NCI-H2081 treated with DMSO at 0.1 percent for 48 hours (cell line): Measurements from ENCODE around the gene SAMD11.
"Not testable (repeated sequence)": the region's sequence is repeated elsewhere in the genome, so short reads cannot be mapped to it uniquely, and the experiment has no call there.

Experiments
- DNase-seq: peaks from one replicate; lab custom pipeline; 2025; lab: John Stamatoyannopoulos, UW

The SAMD11 gene

DNA sequence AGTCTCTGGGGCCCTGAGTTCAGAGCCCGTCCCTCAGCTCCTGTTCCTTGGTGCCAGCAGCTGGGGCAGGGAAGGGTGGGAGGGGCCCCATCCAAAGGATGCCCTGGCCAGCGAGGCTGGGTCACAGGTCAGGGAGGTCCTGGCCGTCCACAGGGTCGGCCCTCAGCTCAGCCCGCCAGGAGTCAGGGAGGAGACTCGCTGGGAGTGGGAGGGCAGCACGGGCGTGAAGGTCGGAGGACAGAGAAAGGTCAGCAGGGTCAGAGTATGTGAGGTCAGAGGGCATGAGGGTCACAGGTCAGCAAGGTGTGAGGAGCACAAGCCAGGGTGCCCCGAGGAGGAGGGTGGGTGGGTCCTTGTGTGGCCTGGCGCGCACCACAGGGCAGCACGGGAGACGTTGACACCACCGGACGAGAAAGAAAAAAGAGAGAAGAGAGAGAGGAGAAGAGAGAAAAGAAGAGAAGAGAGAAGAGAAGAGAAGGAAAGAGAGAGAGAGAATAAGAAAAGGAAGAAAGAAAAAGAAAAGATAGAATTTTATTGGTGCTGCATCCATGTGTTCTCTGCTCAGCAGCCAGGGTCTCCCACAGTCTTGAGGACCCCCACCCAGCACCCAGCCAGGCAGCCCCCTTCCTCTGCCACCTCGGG lies 51.1 kb downstream of the SAMD11 start:
- no peak for DNase-seq

DNA sequence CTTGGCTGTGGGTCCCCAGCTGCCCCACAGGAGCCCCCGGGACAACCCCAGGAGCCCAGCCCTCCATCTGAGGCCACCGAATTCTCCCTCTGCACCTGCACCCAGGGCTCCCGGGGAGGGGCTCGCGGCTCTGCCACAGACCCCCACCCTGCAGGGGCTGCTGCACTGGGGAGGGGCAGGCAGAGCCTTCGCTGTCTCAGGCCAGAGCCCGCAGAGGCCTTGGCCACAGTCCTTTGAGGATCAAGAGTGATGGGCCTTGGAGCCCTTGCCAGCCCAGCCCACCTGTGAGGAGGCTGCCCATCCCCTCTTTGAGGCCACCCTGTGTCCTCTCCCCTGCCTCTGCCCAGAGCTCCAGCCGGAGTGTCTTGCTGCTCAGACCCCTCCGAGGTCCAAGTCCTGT lies 51.6 kb downstream of the SAMD11 start:
- no peak for DNase-seq

DNA sequence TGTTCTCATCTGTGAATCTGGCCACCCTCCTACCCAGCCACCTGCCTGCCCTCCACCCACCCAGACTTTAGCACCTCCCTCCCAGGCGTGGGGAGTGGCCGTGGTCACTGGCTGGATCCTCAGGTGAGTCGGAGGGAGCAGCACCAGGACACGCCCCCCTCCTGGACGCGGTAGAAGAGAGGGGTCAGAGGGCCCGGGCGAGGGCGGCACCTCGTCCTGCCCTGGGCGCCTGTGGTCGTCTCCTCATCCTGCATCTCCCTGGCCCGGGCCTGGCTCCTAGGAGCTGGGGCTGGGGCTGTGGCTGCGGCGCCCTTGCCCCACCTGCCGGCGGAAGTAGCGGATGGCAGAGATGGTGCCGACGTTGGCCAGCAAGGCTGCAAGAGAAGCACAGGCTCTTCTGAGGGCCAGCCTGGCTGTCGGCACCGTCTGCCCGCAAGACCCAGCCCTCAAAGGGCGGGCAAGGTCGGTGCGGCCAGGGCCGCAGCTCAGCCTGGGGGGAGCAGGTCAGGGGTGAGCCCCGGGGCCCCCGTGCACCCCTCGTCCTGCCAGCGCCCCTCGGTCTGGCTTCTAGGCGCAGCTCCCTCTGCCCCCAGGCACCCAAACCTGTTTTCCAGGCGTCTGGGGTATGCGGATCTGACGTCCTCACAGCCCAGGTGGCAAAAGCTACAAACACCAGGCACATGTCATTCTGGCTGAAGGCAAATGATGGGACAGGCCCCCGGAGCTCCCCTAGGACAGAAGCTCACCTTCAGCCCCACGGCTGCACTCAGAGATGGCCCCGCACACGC lies 52.4 kb downstream of the SAMD11 start:
- no peak for DNase-seq

DNA sequence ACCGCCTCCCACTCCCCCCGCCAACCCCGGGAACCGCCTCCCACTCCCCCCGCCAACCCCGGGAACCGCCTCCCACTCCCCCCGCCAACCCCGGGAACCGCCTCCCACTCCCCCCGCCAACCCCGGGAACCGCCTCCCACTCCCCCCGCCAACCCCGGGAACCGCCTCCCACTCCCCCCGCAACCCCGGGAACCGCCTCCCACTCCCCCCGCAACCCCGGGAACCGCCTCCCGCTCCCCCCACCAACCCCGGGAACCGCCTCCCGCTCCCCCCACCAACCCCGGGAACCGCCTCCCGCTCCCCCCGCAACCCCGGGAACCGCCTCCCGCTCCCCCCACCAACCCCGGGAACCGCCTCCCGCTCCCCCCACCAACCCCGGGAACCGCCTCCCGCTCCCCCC lies 53.1 kb downstream of the SAMD11 start:
- not testable (repeated sequence) for DNase-seq

DNA sequence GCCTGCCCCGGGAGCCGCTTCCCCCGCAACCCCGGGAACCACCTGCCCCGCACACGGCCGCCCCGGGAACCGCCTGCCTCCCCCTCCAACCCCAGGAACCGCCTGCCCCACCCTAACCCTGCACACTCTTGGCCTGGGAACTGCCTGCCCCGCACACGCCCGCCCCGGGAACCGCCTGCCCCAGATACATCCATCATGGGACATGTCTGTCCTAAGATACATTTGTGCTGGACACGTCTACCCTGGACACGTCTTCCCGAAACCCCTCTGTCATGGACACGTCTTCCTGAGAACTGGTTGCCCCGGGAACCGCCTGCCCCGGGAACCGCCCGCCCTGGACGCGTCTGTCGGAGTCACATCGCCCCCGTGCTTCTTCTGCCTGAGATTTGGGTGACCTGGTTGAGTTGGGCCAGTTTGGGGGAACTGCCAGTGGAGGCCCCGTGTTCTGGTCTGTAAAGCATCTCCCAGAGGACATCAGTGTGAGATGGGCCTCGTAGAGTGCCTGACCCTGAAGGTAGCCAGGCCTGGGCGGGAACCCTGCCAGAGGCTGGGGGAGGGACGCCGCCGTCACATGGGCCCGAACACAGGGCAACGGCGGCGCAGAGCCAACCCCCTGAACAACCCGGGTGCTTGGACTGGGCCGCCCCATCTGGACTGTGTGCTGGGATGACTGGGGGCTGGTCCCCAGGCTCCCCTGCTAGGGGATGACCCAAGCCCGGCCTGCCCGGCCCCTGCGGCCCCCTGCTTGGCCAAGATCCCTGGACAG lies 54.5 kb downstream of the SAMD11 start:
- DNase-seq, result no peak

DNA sequence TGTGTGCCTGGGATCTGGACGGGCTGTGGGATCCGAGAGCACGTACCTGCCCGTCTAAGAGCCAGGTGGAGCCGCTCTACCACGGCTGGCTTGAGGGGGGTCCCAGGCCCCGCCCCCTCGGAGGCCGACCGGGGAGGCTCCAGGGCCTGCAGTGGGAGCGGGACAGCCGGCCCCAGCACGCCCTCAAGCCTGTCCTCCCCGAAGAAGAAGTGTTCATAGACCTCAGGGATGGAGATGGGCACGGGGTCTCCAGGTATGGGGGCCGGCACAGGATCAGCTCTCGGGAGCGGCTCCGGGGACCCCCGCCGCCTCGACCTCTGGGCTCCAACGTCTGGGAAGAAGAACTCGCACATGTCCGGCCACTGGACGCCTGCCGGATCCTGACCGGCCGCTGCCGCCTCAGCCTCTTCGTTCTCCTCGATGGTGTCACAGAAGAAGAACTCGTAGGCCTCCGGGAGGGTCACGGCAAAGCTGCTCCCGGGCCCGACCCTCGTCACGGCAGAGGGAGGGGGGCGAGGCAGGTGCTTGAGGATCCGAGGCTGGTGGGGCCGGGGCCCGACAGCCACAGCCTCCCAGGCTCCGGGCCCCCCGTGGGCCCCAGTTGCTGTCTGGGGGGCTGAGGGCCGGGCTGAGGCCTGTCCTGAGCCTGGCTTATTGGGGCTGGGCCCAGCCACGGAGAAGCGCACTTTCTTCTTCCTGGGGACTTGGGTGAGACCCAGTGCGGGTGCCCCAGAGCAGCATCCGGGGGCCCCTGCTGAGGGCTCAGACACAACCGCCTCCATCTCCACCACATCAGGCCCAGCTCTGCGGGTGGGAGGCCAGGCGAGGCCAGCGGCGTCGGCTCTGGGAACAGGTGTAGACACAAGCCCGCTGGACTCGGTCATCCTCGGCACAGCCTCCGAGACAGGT lies 55.4 kb downstream of the SAMD11 start:
- no peak for DNase-seq

DNA sequence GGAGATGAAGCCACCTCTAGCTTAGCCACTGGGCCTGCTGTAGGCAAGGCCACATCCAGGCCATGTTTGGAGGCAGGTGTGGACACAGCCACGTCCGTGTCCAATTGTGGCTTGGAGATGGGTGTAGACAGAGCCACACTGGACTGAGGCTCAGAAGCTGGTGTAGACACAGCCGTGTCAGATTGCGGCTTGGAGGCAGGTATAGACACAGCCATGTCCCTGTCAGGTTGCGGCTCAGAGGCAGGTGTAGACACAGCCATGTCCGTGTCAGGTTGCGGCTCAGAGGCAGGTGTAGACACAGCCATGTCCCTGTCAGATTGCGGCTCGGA lies 56.0 kb downstream of the SAMD11 start:
- no peak for DNase-seq

DNA sequence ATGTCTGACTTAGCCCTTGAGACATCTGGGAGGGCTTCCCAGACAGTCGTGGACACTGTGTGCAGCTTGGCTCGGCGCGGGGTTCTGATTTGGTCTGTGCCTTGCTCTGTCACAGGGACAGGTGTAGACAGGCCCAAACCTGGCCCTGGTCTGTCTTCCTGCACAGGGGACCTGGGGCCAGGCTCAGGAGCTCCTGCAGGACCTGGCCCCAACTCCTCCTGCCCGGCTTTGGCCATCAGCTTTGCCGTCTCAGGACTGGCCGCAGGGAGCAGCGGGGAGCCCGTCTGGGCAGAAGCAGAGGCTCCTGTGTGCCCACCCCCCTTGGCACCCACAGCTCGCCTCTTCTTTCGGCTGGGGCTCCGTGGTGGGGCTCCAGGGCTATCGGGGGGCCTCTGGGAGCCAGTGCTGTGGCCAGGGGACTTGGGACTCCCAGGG lies 56.4 kb downstream of the SAMD11 start:
- DNase-seq, result no peak

DNA sequence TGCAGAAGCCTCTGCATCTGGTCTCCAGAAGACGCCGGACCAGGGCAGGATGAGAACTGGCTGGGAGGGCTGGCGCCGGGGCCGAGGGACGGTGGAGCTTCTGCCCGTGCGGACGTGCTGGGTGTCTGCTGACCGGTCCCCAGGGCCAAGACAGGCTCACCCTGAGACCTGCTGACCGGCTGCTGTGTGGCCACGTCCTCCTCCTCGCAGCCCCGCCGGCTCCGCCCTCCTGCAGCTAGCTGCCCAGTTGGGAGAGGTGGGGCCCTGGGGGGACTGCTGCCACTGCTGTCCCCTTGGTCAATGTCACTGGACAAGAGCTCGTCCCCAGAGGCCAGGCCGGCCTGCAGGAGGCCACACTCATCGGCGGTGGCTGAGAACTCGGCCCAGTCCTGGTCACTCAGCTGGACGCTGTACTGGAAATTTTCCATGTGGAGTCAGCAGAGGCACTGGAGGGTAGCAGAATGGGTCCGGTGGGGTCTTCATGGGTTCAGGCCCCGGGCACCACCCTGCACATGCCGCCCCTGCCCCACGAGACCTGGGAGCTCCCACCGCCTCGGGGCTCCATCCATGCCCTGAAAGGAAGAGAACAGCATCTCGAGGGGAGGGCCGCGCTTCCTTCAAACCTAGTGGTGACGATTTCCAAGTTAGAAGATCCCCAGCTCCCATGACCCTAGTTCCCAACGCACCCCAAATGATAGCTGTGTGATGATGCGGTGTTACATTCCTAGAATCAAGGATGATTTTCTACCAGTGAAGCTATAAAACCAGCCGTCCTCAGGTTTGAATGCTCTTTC lies 57.1 kb downstream of the SAMD11 start:
- DNase-seq, result no peak

DNA sequence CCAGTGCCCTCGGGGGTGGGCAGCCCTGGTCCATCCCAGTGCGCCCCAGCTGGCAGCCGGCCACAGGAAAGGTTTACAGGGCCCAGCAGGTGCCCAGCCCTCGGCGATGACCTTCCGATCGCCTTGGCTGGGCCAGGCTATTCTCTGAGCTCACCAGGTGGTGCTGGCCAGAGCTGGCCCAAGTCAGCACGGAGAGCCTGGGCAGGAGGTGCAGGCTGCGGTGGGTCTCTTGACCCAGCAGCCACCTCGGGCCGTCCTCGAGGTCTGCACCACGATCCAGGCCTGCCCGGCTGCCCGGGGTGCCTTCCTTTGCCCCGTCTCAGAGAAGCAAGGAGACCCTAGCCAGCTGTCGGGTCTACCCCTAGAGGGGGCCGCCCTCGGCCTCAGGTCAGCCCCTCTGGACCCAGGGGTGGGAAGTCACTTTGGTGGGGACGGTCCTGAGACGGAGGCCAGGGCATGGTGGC lies 57.8 kb downstream of the SAMD11 start:
- no peak for DNase-seq

DNA sequence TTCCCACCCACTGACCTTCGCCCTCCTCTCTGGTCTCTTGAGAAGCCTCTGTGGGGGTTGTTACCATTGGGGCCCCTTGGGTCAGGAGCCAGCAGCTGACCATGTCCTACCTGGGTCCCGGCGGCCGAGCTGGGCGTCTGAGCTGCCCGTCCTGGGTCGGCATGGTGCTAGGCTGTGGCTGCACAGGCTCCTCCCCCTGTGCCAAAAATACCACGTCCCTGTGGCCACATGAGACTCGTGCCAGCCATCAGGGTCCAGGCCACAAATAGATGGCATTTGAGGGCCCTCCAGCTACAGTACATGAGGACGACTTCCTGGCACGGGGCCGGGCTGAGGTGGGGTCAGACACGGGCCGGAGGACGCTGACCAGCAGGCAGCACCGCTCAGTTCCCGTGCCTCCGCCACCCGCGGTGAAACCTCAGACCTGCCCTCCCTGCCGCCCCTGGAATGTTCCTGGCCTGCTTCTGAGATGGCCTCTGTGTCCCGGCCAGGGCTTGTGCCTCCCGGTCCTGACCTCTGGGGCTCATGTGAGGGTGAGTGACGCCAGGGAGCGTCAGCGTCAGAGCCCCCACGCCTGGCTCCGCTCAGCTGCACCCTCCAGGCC lies 58.3 kb downstream of the SAMD11 start, which contains the start of gene PERM1:
Gene PERM1, minus strand, starts transcription at position 139 of the 604 bp plus-strand sequence. CDS start 1,064 bp downstream, outside the sequence.
- DNase-seq, result no peak

DNA sequence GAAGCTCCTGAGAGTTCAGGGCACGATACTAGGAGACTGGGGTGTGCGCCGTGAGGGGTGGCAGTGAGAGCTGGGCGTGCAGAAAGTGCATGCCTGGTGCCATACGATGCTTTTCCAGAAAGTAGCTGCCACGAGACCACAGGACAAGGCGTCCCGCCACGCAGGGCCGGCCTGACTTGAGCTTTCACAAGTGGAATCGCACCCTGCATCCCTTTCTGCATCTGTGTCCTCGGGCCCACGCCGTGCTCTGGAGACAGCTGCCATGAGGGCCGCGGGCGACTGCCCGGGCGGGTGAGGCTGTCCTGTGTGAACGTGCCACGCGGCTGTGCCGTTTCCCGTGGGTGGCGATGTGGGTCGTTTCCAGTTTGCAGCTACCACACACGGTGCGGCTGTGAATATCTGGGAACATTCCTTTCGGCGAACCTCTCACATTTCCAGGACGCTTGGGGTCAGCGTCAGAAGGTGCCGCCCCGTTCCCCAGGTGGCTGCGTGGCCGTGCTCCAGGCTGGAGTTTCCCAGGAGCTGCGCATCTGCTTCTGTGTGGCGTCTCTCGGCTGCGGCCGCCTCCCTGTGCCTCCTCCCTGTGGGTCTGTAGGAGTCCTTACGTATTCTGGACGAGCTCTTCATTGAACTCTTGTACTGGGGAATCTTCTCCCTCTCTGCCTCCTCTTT lies 59.2 kb downstream of the SAMD11 start:
- DNase-seq, result no peak

DNA sequence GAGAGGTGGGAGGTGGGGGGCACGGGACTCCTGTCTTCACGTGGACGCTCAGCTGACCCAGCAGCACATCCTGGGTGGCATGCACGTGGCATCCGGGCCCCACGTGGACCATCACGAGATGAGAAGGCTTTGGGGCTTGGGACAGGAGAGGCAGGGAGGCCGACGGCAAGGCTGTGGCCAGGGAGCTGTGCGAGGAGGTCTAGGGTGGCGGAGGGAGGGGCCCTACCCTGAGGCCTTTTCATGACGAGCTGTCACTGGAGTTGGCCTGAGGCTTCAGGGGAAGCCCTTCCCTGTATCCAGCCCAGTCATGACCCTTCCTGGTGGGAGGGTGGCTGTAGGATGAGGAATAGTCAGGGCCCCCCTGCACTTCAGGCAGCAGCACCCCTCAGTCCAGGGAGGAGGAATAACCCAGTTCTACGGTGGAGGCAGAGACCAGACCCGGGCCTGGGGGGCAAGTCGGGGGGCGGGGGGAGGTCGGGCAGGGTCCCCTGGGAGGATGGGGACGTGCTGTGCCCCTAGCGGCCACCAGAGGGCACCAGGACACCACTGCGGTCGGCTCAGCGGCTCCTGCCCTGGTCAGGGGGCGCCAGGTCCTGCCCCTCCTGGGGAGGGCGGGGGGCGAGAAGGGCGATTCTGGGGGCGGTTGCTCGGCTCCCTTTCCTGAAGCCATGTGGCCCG lies 60.2 kb downstream of the SAMD11 start:
- no peak for DNase-seq

DNA sequence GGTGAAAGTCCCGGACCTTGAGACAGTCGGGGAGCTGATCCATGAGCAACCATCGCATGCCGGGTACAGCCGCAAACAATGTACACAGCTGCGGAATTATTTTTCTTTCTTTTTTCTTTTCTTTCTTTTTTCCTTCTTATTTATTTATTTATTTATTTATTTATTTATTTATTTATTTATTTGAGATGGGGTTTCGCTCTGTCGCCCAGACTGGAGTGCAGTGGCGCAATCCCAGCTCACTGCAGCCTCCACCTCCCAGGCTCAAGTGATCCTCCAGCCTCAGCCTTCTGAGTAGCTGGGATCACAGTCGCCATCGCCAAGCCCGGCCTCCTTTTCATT lies 60.7 kb downstream of the SAMD11 start:
- DNase-seq, result no peak

DNA sequence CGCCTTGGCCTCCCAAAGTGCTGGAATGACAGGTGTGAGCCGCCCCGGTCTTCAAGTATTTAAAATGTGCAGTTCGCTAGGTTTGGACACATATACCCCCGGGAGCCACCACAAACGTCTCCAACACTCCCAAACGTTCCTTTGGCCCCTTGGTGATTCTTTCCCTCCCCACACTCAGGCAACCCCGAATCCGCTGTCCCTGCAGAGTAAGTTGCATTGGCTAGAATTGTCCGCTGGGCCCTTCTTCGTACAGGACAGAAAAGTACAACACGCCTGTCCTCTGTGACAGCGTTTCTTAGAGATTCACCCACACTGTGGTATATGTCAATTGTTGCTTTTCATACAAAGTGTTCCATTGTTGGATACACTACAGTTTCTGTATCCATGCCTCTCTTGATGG lies 61.4 kb downstream of the SAMD11 start:
- DNase-seq, result no peak

DNA sequence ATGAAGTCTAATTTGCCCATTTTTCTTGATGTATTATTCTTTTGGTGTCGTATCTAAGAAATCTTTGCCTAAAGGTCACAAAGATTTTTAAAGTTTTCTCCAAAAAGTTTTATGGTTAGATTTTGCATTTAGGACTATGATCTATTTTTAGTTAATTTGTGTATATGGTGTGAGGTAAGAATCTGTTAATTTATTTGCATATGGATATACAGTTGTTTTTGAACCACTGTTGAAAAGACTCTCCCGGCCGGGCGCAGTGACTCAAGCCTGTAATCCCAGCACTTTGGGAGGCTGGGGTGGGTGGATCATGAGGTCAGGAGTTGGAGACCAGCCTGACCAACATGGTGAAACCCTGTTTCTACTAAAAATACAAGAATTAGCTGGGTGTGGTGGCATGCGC lies 64.3 kb downstream of the SAMD11 start:
- DNase-seq, result not testable (repeated sequence)

DNA sequence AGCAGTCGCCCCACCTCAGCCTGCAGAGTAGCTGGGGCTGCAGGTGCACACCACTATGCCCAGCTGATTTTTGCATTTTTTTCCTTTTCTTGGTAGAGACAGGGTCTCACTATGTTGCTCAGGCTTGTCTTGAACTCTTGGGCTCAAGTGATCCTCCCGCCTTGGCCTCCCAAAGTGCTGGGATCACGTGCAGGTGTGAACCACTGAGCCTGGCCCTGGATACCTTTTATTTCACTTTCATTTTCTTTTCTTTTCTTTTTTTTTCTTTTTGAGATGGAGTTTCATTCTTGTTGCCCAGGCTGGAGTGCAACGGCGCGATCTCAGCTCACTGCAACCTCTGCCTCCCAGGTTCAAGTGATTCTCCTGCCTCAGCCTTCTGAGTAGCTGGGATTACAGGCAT lies 67.6 kb downstream of the SAMD11 start:
- DNase-seq, result not testable (repeated sequence)

DNA sequence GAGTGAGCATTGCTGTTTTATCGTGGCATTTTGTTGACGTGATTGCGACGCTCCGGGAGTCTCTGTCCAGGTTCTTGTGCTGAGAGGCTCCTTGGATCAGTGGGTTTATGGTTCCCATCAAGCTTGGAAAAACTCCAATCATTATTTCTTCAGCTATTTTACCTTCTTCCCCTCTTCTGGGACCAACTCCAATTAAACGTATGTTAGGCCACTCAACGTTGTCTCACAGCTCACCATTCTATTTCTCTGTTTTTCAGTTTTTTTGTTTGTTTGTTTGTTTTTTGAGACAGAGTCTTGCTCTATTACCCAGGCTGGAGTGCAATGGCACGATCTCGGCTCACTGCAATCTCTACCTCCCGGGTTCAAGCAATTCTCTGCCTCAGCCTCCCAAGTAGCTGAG lies 68.2 kb downstream of the SAMD11 start:
- DNase-seq, result no peak

DNA sequence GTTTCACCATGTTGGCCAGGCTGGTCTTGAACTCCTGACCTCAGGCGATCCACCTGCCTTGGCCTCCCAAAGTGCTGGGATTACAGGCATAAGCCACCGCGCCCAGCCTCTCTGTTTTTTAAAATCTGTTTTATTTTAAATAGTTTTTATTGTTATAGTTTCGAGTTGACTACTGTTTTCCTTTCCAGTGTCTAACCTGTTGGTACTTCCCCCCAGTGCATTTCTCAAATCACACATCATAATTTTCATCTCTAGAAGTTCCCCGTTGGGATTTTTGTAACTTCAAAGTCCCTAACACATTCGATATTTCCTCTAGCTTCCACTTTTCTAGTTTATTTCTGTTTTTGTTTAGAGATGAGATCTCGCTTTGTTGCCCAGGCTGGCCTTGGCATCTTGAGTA lies 68.6 kb downstream of the SAMD11 start:
- no peak for DNase-seq
